Activated naive CD8-positive, alpha-beta T cell treated with anti-CD3 and anti-CD28 coated beads, Interleukin-2, amount 50 U/mL, for 24 hours (primary cell): ENCODE measurements around the gene RARB.
A peak's percentile ranks its signal among the peaks of the same experiment; 100 is the strongest.

Experiments used
- ATAC-seq: fragments of 150-1000 bp; cut with Tn5 transposase; one replicate; pipeline ENCODE4 v1.10.0; 2021
- DNase-seq: peaks from one replicate; pipeline ENCODE4 v3.0.0; 2021
- H3K27ac Mint-ChIP-seq: one replicate; pipeline ENCODE4 v1.8.0; 2021; ENCODE audit warnings: mild to moderate bottlenecking, mixed read lengths
- H3K27me3 Mint-ChIP-seq: one replicate; pipeline ENCODE4 v1.8.0; 2021; ENCODE audit warnings: mixed read lengths
- H3K36me3 Mint-ChIP-seq: one replicate; pipeline ENCODE4 v1.8.0; 2021; ENCODE audit warnings: low read depth, mixed read lengths
- H3K4me1 Mint-ChIP-seq: one replicate; pipeline ENCODE4 v1.8.0; 2021; ENCODE audit warnings: mixed read lengths
- H3K4me3 Mint-ChIP-seq: one replicate; pipeline ENCODE4 v1.8.0; 2021; ENCODE audit warnings: mild to moderate bottlenecking, moderate library complexity, mixed read lengths
- H3K9me3 Mint-ChIP-seq: one replicate; pipeline ENCODE4 v1.8.0; 2021; ENCODE audit warnings: mixed read lengths

RARB gene

GRCh38 chr3:25448750-25449692, 21.0 kb downstream of the RARB start:
- Mint-ChIP-seq H3K36me3 (no peaks in the 10 kb centered on the region), H3K27ac (no peak overlapping the region), H3K9me3 (no peaks in the 10 kb centered on the region), H3K4me1 (no peaks in the 10 kb centered on the region), H3K4me3 (no peak overlapping the region), H3K27me3 (no peaks in the 10 kb centered on the region)
- DNase-seq (no peak), ATAC-seq (no peak)

GRCh38 chr3:25449857-25450256, 21.8 kb downstream of the RARB start:
- H3K27me3 Mint-ChIP-seq = no peaks in the 10 kb centered on the region
- no peaks in the 10 kb centered on the region for H3K4me1 Mint-ChIP-seq
- no peaks in the 10 kb centered on the region for H3K36me3 Mint-ChIP-seq
- ATAC-seq (no peak), DNase-seq (no peak)
- no peak overlapping the region for H3K4me3 Mint-ChIP-seq
- no peak overlapping the region for H3K27ac Mint-ChIP-seq
- H3K9me3 Mint-ChIP-seq = no peaks in the 10 kb centered on the region

- no peaks in the 10 kb centered on the region for H3K36me3 Mint-ChIP-seq
- DNase-seq (no peak), ATAC-seq (no peak)
- no peaks in the 10 kb centered on the region for H3K9me3 Mint-ChIP-seq
- H3K27ac Mint-ChIP-seq = no peak overlapping the region
- no peak overlapping the region for H3K4me3 Mint-ChIP-seq
- no peaks in the 10 kb centered on the region for H3K4me1 Mint-ChIP-seq
- no peaks in the 10 kb centered on the region for H3K27me3 Mint-ChIP-seq
Measured at GRCh38 chr3:25452192-25452591, 24.1 kb downstream of the RARB start.

- H3K27ac Mint-ChIP-seq = no peak overlapping the region
- H3K4me1 Mint-ChIP-seq = no peaks in the 10 kb centered on the region
- DNase-seq (no peak), ATAC-seq (no peak)
- no peaks in the 10 kb centered on the region for H3K27me3 Mint-ChIP-seq
- no peaks in the 10 kb centered on the region for H3K36me3 Mint-ChIP-seq
- H3K4me3 Mint-ChIP-seq = no peak overlapping the region
- H3K9me3 Mint-ChIP-seq = no peaks in the 10 kb centered on the region
Measured at GRCh38 chr3:25452740-25453139, 24.7 kb downstream of the RARB start.

GRCh38 chr3:25453619-25454004, 25.5 kb downstream of the RARB start:
- no peak overlapping the region for H3K27ac Mint-ChIP-seq
- no peak overlapping the region for H3K4me3 Mint-ChIP-seq
- ATAC-seq (no peak), DNase-seq (no peak)
- no peaks in the 10 kb centered on the region for H3K9me3 Mint-ChIP-seq
- no peaks in the 10 kb centered on the region for H3K27me3 Mint-ChIP-seq
- H3K4me1 Mint-ChIP-seq = no peaks in the 10 kb centered on the region
- no peaks in the 10 kb centered on the region for H3K36me3 Mint-ChIP-seq

GRCh38 chr3:25454005-25454927, 26.2 kb downstream of the RARB start:
- no peaks in the 10 kb centered on the region for H3K36me3 Mint-ChIP-seq
- H3K4me1 Mint-ChIP-seq = no peaks in the 10 kb centered on the region
- no peak overlapping the region for H3K4me3 Mint-ChIP-seq
- no peaks in the 10 kb centered on the region for H3K9me3 Mint-ChIP-seq
- no peak overlapping the region for H3K27ac Mint-ChIP-seq
- ATAC-seq = no peak
- no peaks in the 10 kb centered on the region for H3K27me3 Mint-ChIP-seq
- no peak for DNase-seq

GRCh38 chr3:25455441-25456132, 27.5 kb downstream of the RARB start:
- Mint-ChIP-seq H3K4me1 (no peaks in the 10 kb centered on the region), H3K36me3 (no peaks in the 10 kb centered on the region), H3K9me3 (no peaks in the 10 kb centered on the region), H3K27ac (no peak overlapping the region), H3K27me3 (no peaks in the 10 kb centered on the region), H3K4me3 (no peak overlapping the region)
- no peak for ATAC-seq
- DNase-seq = no peak

GRCh38 chr3:25456723-25457670, 28.9 kb downstream of the RARB start:
- H3K4me1 Mint-ChIP-seq = no peaks in the 10 kb centered on the region
- no peaks in the 10 kb centered on the region for H3K27me3 Mint-ChIP-seq
- H3K9me3 Mint-ChIP-seq = no peaks in the 10 kb centered on the region
- DNase-seq (no peak), ATAC-seq (no peak)
- no peak overlapping the region for H3K4me3 Mint-ChIP-seq
- H3K36me3 Mint-ChIP-seq = no peaks in the 10 kb centered on the region
- no peak overlapping the region for H3K27ac Mint-ChIP-seq

- no peak overlapping the region for H3K27ac Mint-ChIP-seq
- no peaks in the 10 kb centered on the region for H3K36me3 Mint-ChIP-seq
- ATAC-seq = no peak
- no peaks in the 10 kb centered on the region for H3K27me3 Mint-ChIP-seq
- no peaks in the 10 kb centered on the region for H3K9me3 Mint-ChIP-seq
- no peak overlapping the region for H3K4me3 Mint-ChIP-seq
- DNase-seq = no peak
- H3K4me1 Mint-ChIP-seq = no peaks in the 10 kb centered on the region
Measured at GRCh38 chr3:25457671-25458419, 29.8 kb downstream of the RARB start.

GRCh38 chr3:25458420-25458814, 30.4 kb downstream of the RARB start:
- H3K4me1 Mint-ChIP-seq = no peaks in the 10 kb centered on the region
- no peaks in the 10 kb centered on the region for H3K27me3 Mint-ChIP-seq
- DNase-seq = no peak
- no peak overlapping the region for H3K4me3 Mint-ChIP-seq
- H3K9me3 Mint-ChIP-seq = no peaks in the 10 kb centered on the region
- no peaks in the 10 kb centered on the region for H3K36me3 Mint-ChIP-seq
- no peak overlapping the region for H3K27ac Mint-ChIP-seq
- no peak for ATAC-seq

- ATAC-seq = peak; percentile 65
- no peaks in the 10 kb centered on the region for H3K4me1 Mint-ChIP-seq
Measured at GRCh38 chr3:25460751-25461150, 32.7 kb downstream of the RARB start.

GRCh38 chr3:25461946-25462345, 33.9 kb downstream of the RARB start:
- Mint-ChIP-seq H3K27ac (no peak overlapping the region), H3K36me3 (no peaks in the 10 kb centered on the region), H3K27me3 (no peaks in the 10 kb centered on the region), H3K4me3 (no peak overlapping the region), H3K4me1 (no peaks in the 10 kb centered on the region), H3K9me3 (no peaks in the 10 kb centered on the region)
- no peak for DNase-seq
- ATAC-seq = no peak

More at GRCh38 chr3:25460751-25461150, 32.7 kb downstream of the RARB start:
- Mint-ChIP-seq H3K27me3 (no peaks in the 10 kb centered on the region), H3K27ac (no peak overlapping the region), H3K4me3 (no peak overlapping the region), H3K36me3 (no peaks in the 10 kb centered on the region), H3K9me3 (no peaks in the 10 kb centered on the region)
- DNase-seq = no peak

GRCh38 chr3:25462495-25462894, 34.4 kb downstream of the RARB start:
- ATAC-seq (no peak), DNase-seq (no peak)
- H3K27ac Mint-ChIP-seq = no peak overlapping the region
- H3K9me3 Mint-ChIP-seq = no peaks in the 10 kb centered on the region
- no peaks in the 10 kb centered on the region for H3K4me1 Mint-ChIP-seq
- no peaks in the 10 kb centered on the region for H3K27me3 Mint-ChIP-seq
- H3K4me3 Mint-ChIP-seq = no peak overlapping the region
- H3K36me3 Mint-ChIP-seq = no peaks in the 10 kb centered on the region
